Tibial nerve (tissue), 4 donors: ENCODE data around the gene XYLT1. TPM values are rescaled to one million over a fixed set of nuclear protein-coding genes. Genes with fewer than 3 reads are reported as not detected.
A peak's percentile ranks its signal among the peaks of the same experiment; 100 is the strongest.

Experiments used
- DNase-seq, 2 donors: peaks; one replicate each; pipeline ENCODE4 v3.0.0-alpha.2; 2019; ENCODE audit warnings: low spot score in 2 of 2
- H3K27ac ChIP-seq, 4 donors: fragments of 200-600 bp; sonication (generic) in 3 of 4; one replicate each; pipeline ENCODE4 v1.5.1; 2017 to 2019; ENCODE audit warnings: mild to moderate bottlenecking in 1 of 4
- H3K27me3 ChIP-seq, 2 donors: fragments of 200-600 bp; sonication (generic) in 1 of 2; one replicate each; pipeline versions ENCODE4 v1.5.1 to v1.6.0; 2017 to 2019
- H3K36me3 ChIP-seq, 3 donors: fragments of 200-600 bp; sonication (generic); one replicate each; pipeline ENCODE4 v1.5.1; 2018 to 2019
- H3K4me1 ChIP-seq, 4 donors: fragments of 200-600 bp; sonication (generic) in 3 of 4; one replicate each; pipeline ENCODE4 v1.5.1; 2017 to 2019
- H3K4me3 ChIP-seq, 4 donors: fragments of 200-600 bp; sonication (generic) in 3 of 4; one replicate each; pipeline ENCODE4 v1.5.1; 2017 to 2019; ENCODE audit warnings: mild to moderate bottlenecking in 1 of 4, moderate library complexity in 1 of 4
- H3K9me3 ChIP-seq, 4 donors: fragments of 200-600 bp; sonication (generic) in 3 of 4; one replicate each; pipeline ENCODE4 v1.5.1; 2017 to 2019
- CTCF ChIP-seq, 5 experiments: fragments of 200-600 bp in 3 of 5; fragments of 450-650 bp in 2 of 5; sonication (generic) in 3 of 5; IDR thresholded peaks; one replicate each; pipeline ENCODE4 v1.5.1; 2016 to 2019; ENCODE audit warnings: antibody characterized with exemption in 5 of 5, mild to moderate bottlenecking in 3 of 5, moderate library complexity in 2 of 5
- EP300 ChIP-seq, 2 donors: sonication (generic); formaldehyde crosslinking; IDR thresholded peaks; one replicate each; pipeline ENCODE4 v1.6.1; 2017; ENCODE audit warnings: antibody characterized with exemption in 2 of 2, mild to moderate bottlenecking in 1 of 2
- POLR2A ChIP-seq, 2 donors: fragments of 450-650 bp; IDR thresholded peaks; one replicate each; pipeline ENCODE4 v1.6.1; 2017; ENCODE audit warnings: antibody characterized with exemption in 2 of 2, mild to moderate bottlenecking in 2 of 2, moderate library complexity in 2 of 2
- WGBS, 2 donors: methylation state at CpG; one replicate each; pipeline ENCODE4 v1.1.5; 2018; 5-methylcytosine and 5-hydroxymethylcytosine counted together
- total RNA-seq, 4 donors: library from RNA; depleted of rRNA; stranded (reverse); fragments of >200 nt; gene quantifications; one replicate each; pipeline ENCODE4 v1.1.0, GENCODE V29; 2016

XYLT1 gene
- total RNA-seq, 4 donors from 2014 or later, result 13.8 to 23.1 (median 14.8) TPM

DNA sequence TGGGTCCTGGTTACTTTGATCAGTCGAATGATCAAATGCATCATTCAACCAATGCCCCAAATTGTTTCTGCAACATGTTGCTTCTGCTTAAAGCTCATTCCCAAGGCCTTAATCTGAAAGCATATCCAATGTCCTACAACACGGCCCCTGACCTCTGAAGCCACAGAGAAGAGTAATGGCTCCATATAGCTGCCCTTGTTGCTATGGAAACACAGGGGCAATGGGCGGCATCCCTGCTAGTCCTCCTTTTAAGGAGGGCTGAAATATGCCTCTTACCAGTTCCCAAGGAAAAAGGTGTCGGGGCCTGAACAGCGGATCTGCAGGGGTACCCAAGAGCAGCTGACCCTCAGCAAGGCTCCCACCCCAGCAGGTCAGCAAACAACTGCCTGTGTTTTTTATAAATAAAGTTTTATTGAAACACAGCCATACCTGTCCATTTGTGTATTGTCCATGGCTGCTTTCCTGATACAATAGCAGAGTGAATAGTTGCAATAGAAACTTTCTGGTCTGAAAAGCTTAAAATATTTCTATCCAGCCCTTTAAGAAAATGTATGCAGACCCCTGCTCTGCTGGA, 210.4 kb downstream of the XYLT1 start:
- 84 to 90% methylated on average over 5 of the region's 5 CpGs for WGBS, 2 donors
- Histone ChIP-seq H3K36me3 (peaks cover 0 to 16% (median 0%) of the 10 kb centered on the region in 3 donors), H3K27ac (no peak overlapping the region), H3K27me3 (no peaks in the 10 kb centered on the region), H3K9me3 (no peaks in the 10 kb centered on the region), H3K4me3 (no peak overlapping the region), H3K4me1 (no peaks in the 10 kb centered on the region)
- DNase-seq, result no peak
- no peak for TF ChIP-seq EP300 (IDR thresholded peaks at IDR 0.05)

- Histone ChIP-seq H3K4me1 (no peaks in the 10 kb centered on the region), H3K27me3 (no peaks in the 10 kb centered on the region), H3K36me3 (peaks cover 0 to 16% (median 0%) of the 10 kb centered on the region in 3 donors), H3K9me3 (no peaks in the 10 kb centered on the region), H3K4me3 (no peak overlapping the region), H3K27ac (no peak overlapping the region)
- no peak for TF ChIP-seq EP300 (IDR thresholded peaks at IDR 0.05)
- no peak for TF ChIP-seq CTCF (IDR thresholded peaks at IDR 0.05)
- TF ChIP-seq POLR2A (IDR thresholded peaks at IDR 0.05), result no peak
- WGBS, 2 donors, result 74 to 82% methylated on average over 6 of the region's 6 CpGs
- no peak for DNase-seq
Measured at GRCh38 chr16:17259751-17260270, 210.9 kb downstream of the XYLT1 start.

DNA sequence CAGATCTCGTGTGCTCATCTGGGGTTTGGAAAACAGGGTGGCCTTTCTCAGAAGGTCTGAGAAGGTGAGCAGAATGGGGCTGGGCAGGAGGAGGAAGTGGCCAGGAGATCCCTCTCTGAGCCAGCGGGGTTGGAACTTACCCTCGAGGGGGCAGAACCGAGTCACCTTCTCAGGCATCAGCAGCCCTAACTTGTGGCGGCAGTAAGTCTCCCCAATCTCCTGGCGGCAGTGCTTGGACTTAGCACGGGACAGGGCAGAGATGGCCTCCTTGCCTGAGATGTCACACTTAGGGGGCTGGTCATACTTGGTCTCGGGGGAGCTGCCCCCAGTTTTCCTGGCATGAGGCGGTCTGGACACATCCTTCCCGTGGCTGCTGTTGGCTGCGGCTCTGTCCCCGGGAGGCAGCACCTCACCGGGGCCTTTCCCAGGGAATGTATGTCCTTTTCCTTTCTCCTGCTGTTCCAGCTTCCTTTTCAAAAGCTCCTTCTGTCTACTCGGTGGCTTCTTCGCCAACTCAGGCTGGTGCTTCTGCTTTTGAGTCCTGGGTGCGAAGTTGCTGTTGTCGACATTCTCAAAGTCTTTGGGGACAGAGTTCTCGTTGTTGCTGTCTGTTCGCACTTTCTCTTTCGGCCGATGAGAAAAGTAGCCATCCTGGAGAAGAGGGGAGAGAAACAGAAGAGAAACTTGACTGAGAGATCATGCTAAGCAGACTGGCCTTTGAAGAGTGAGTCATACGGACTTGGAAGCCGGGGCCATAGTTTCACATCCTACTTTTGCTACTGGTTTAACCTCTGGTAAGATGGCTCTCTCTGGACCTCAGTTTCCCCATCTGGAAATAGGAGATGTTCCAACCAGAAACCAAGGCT, 211.7 kb downstream of the XYLT1 start:
- TF ChIP-seq EP300 (IDR thresholded peaks at IDR 0.05), result peak in 1 of 2 donors; percentile 28
- TF ChIP-seq CTCF (IDR thresholded peaks at IDR 0.05), result peak in 1 of 5 experiments; percentile 8
- TF ChIP-seq POLR2A (IDR thresholded peaks at IDR 0.05), result no peak

GRCh38 chr16:17258077-17258599, 212.6 kb downstream of the XYLT1 start:
- H3K27ac ChIP-seq, result no peak overlapping the region
- H3K4me3 ChIP-seq, result no peak overlapping the region
- H3K27me3 ChIP-seq, result no peaks in the 10 kb centered on the region
- H3K9me3 ChIP-seq, result no peaks in the 10 kb centered on the region
- 84 to 90% methylated on average over 2 of the region's 2 CpGs for WGBS, 2 donors
- no peaks in the 10 kb centered on the region for H3K4me1 ChIP-seq
- no peak for TF ChIP-seq POLR2A (IDR thresholded peaks at IDR 0.05)
- TF ChIP-seq CTCF (IDR thresholded peaks at IDR 0.05), result no peak
- TF ChIP-seq EP300 (IDR thresholded peaks at IDR 0.05), result no peak
- DNase-seq, result no peak
- peaks cover 0 to 16% (median 0%) of the 10 kb centered on the region in 3 donors for H3K36me3 ChIP-seq

More for the DNA sequence above, 211.7 kb downstream of the XYLT1 start:
- H3K36me3 ChIP-seq, result peaks cover 0 to 16% (median 0%) of the 10 kb centered on the region in 3 donors
- H3K27ac ChIP-seq, result peak overlapping the region in 2 of 4 donors; percentile 62 to 64
- no peaks in the 10 kb centered on the region for H3K9me3 ChIP-seq
- 81 to 82% methylated on average over 22 to 23 of the region's 23 CpGs for WGBS, 2 donors
- H3K4me3 ChIP-seq, result peak overlapping the region in 2 of 4 donors; percentile 11 to 25
- no peaks in the 10 kb centered on the region for H3K27me3 ChIP-seq
- no peak for DNase-seq
- H3K4me1 ChIP-seq, result no peaks in the 10 kb centered on the region

- Histone ChIP-seq H3K36me3 (peaks cover 0 to 16% (median 0%) of the 10 kb centered on the region in 3 donors), H3K27me3 (no peaks in the 10 kb centered on the region), H3K4me3 (no peak overlapping the region), H3K4me1 (no peaks in the 10 kb centered on the region), H3K9me3 (no peaks in the 10 kb centered on the region), H3K27ac (no peak overlapping the region)
- TF ChIP-seq CTCF (IDR thresholded peaks at IDR 0.05) (no peak), POLR2A (IDR thresholded peaks at IDR 0.05) (no peak), EP300 (IDR thresholded peaks at IDR 0.05) (no peak)
- 90 to 92% methylated on average over 13 of the region's 13 CpGs for WGBS, 2 donors
- DNase-seq, result no peak
Measured at GRCh38 chr16:17257426-17258023, 213.2 kb downstream of the XYLT1 start.
